Limb (tissue), 2 donors: ENCODE measurements around the gene KYNU.
"Not testable (repeated sequence)": the region's sequence is repeated elsewhere in the genome, so short reads cannot be mapped to it uniquely, and the experiment has no call there.

Source experiments
- DNase-seq, 2 donors: peaks; one replicate each; pipeline ENCODE4 v3.0.0-alpha.2; 2016; ENCODE audit errors: extremely low spot score in 2 of 2

The KYNU gene

DNA sequence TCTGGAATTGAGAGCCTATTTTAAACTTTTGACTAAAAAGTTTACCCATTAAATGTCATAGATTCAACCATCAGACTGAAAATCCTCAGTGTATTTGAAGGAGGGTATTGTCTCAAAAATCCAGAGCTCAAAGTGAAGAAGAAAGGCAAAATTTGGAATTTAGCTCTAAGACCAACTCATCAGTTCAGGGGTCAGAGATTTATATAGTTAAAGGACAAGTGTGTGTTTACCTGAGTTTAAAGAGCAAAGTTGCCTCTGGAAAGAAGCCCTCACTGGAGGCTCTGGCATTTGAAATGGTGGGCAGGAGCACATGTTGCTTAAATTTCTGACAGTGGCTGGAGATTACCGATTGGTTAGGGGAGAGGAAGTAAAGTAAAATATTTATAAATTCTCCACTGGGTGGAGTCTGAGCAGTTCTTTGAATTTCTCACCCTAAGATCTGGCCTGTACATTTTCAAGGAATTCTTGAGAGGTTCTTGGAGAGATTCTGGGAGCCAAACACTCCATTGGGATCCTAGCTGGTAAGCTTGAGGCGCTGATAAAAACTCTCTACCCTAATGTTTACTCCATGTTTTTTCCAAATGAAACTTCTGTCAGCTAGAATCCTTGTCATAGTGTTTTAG, at the start of gene KYNU:
KYNU (plus strand) TSS at position 449 of the 623 bp plus-strand sequence. CDS start 7,704 bp downstream, outside the sequence.
- no peak for DNase-seq

DNA sequence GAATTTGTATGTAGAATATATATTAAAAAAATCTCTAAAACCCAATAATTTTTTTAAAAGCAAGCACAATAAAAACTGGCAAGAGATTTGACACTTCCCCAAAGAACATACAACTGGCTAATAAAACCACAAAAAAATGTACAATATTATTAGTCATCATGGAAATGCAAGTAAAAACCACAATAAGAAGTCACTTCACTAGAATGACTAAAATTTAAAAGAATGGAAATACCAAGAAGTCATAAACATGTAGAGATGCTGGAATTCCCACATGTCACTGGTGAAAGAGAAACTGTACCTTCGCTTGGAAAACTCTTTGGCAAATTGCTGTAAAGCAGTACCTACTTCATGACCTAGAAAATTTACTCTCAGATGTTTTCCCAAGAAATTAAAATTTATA, 43.4 kb upstream of the KYNU start:
- DNase-seq = no peak

DNA sequence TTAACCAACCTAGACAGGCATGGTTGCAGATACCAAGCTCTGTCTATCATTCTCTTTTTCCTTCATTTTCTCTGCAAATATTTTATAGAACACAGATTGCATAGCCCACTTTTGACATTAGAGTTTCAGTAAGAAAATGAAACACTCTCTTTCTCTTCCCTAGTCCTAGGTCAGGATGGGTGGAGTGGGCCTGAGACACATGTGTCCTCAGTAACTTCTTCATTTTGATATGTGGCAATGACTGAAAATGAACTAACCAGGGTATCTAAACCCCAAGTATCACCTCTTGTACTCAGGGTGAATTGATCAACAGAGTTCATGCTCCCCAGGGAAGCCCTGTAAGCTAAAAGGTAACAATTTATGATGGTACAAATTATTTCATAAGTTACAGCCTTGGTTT, 37.0 kb upstream of the KYNU start:
- no peak for DNase-seq

DNA sequence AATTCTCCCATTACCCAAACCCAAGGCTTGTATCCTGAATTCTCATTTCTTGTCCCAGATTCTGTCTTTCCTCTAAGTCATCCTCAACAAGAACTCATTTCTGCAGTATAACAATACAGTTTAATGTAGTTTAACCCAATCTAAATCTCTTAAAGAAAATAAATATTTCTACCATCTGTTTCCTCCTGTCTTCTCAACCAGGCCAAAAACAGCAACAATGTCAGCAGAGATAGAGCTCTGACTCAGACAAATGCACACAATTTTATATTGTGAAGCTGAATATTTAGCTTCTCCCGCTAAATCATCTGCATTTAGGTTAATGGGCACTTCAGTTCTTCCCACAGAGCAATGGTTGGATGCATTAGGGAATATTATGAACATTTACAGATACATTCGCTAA, 35.7 kb upstream of the KYNU start:
- DNase-seq = no peak

GRCh38 chr2:142842369-142842768, 35.1 kb upstream of the KYNU start:
- DNase-seq = no peak

DNA sequence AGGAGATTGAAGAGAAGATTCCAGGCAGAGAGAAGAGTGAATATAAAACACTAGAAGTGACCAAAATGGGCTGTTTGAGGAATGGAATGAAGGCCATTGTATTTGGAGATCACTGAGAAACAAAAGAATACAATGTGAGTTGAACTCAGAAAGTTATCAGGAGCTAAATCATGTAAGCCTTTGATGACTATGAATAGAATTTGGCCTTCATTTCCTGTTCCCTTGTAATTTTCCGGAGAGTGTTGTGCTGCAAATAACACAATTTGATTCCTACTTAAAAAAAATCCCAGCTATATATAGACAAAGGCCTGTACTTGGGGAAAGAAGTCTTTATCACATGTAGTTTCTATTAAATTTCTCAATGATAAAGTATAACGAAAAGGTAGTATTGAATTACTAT, 33.7 kb upstream of the KYNU start:
- no peak for DNase-seq

DNA sequence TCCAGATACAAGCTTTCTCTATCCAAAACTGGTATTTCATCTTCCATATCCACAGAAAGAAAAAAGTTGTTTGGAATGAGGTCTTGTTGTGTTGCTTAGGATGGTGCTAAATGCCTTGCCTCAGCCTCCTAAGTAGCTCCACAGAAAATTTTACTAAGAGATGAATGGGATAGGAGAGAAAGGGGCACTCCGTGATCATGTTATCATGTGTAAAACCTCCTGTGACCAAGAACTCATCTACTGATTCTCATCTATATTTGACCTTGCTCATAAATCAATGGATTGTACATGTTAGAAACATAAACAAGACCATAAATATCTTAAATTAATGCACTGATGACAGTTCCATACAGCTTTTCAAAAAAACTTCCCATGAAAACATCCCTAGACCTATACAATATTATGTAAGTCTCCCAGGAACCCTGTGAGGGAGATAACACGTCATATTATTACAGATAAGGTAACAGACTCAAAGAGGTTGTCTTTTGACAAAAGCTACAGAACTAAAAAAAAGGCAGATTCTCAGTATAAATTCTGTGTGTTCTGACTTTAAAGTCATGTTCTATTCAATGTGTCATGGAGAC, 29.3 kb upstream of the KYNU start:
- DNase-seq = no peak

- DNase-seq = no peak
These were observed 27.6 kb upstream of the KYNU start for GRCh38 chr2:142849820-142850219.

DNA sequence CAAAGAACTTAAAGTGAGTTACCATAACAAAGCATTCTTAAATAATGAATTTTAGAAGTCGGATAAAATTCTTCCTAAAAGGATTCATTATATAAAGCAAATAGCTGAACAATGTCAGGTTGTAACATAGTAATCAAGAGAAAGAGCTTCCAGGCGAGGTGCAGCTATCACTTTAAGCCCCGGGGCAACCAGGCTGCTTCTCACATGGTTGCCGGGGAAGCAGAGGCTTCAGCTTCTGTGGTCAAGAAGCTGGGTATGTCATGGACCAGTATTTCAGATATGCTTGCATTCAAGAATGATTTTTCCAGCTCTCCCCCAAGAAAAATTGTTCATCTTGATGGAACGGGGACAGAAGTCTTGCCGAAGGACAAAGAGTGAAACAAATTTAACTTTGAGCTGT, 23.6 kb upstream of the KYNU start:
- no peak for DNase-seq

DNA sequence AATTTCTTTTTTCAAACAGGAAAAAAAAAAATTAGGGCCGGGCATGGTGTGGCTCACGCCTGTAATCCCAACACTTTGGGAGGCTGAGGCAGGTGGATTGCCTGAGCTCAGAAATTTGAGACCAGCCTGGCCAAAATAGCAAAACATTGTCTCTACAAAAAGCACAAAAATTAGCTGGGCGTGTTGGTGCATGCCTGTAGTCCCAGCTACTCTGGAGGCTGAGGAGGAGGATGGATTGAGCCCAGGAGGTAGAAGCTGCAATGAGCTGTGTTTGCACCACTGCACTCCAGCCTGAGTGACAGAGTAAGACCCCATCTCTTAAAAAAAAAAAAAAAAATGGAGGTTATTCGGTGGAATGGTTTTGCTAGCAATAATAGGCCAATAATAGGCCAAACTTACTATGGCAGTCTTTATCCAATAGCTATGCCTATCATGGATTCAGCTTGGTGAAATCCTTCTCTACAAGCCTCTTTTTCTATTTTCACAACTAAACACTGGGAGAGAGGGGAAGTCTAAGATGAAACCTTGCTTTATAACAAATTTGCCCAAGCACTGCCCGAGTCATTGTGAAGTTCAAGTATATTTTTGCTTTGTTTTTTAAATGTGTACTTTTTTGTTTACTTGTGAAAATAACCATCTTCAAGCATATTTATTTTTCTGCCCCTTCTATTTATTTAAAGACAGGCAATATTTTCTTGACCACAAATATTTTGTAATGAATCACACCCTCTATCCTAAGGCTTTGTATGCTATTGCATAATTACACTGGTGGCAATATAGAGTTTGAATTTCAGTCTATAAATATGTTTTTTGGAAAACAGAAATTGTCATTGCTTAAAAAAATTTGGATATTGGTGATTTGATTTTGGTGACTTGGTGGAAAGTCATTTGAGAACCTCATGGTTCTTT, 20.0 kb upstream of the KYNU start:
- DNase-seq = no peak

DNA sequence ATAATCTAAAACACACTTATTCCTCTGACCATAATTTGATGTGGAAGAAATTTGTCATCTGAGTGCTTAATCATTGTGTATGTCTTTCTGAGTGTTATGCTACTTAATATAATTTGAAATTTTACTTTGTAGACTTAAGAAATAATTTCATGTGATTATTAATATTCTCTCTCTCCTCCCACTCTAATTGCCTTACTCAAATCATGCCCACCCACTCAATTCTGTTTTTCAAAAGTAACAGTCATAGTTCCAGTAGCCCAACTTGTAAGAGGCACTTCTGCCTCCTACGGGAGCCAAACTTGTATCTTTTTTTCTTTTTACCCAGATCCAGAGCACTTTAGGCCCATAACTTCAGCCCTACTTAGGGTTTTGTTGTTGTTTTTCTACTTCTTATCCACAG, 18.5 kb upstream of the KYNU start:
- no peak for DNase-seq

GRCh38 chr2:142862299-142862698, 15.2 kb upstream of the KYNU start:
- no peak for DNase-seq

DNA sequence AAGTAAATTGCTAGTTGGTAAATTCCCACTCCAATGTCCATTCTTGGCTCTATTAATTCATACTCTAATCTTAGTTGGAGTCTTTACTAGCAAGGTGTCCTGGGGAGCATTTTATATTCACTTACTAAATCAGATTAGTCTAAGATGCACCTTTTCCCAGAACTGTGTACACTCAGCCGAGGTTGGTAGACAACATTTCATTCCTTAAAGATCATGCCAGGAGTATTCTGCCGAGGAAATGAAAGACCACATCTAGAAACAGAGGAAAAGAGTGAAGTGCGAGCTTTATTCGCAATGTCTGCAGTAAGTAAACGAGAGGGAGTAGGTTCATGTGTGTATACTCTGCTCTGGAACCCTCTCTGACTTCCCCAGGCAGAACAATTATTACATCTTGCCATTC, 14.6 kb upstream of the KYNU start:
- no peak for DNase-seq

GRCh38 chr2:142863485-142863961, 13.9 kb upstream of the KYNU start:
- no peak for DNase-seq

GRCh38 chr2:142864605-142865004, 12.9 kb upstream of the KYNU start:
- not testable (repeated sequence) for DNase-seq

GRCh38 chr2:142865924-142866323, 11.5 kb upstream of the KYNU start:
- DNase-seq = no peak

- DNase-seq = no peak
These were observed 11.0 kb upstream of the KYNU start for GRCh38 chr2:142866426-142866825.

GRCh38 chr2:142867136-142867535, 10.3 kb upstream of the KYNU start:
- DNase-seq = no peak

DNA sequence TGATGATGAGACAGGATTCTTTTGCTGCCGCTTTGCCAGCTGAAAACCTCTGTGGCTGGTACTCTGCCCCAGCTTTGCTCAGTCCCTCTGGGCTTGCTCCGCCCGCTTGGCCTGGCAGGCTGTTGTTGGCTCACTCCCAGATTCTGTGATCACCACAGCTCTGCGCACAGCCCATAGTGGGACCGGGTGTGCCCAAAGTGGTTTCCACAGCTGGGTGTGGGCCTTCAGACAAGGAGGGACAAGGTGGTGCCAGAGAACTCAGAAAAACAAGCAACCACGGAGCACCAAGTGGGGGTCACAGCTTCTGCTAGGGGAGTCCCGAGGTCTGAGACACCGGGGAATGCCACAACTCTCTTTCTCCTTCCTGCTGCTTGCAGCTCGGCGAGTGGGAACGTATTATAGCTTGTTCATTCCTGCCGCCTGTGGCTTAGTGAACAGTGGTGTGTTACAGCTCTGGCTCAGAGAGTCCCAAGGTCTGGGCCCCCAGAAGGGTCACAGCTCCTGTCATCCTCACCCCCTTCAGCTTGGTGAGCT, 9.2 kb upstream of the KYNU start:
- DNase-seq = no peak

GRCh38 chr2:142869065-142869460, 8.4 kb upstream of the KYNU start:
- not testable (repeated sequence) for DNase-seq

- DNase-seq = no peak
These were observed 7.9 kb upstream of the KYNU start for GRCh38 chr2:142869461-142870106.

DNA sequence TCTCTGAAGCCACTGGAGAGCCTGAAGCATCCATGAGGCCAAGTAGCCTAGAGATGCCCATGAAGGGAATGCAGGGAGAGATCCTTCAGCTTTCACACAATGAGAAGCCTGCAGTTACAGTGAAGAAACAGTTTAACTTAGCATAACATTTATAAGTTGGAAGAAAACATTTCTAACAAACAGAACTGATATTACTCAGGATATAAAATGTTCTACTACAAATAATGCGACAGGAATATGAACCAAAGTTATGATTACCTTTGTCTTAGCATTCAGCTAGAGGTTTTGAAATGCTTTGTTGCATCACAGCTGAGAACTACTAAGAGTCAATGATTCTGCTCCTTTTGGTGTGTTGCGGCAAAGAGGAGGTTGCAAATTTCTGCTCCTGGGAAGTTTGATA, 6.9 kb upstream of the KYNU start:
- DNase-seq = no peak
